ENCODE measurements around the gene MTA3. TPM values are rescaled to one million over a fixed set of nuclear protein-coding genes. Genes with fewer than 3 reads are reported as not detected.

MTA3 gene
- polyA plus RNA-seq, 1 donor from 2014 or later = 11.2 TPM

GRCh38 chr2:42775186-42775585 lies 206.8 kb downstream of the MTA3 start:
- Histone ChIP-seq H3K27me3 (ENCODE audit: insufficient read depth, low read depth, low read length) (no peaks in the 10 kb centered on the region), H3K79me2 (replicated peaks; ENCODE audit: insufficient read depth, low read length) (no peaks in the 10 kb centered on the region), H2AFZ (ENCODE audit: low read depth, low read length) (no peak overlapping the region), H4K20me1 (ENCODE audit: insufficient read depth) (no peaks in the 10 kb centered on the region), H3K4me2 (ENCODE audit: low read length) (no peak overlapping the region), H3F3A (ENCODE audit: insufficient read depth, low read length, poor library complexity, severe bottlenecking) (no peaks in the 10 kb centered on the region), H3K27ac (ENCODE audit: low read length) (no peak overlapping the region), H3K9me3 (ENCODE audit: low read length) (no peaks in the 10 kb centered on the region), H3K4me3 (ENCODE audit: low read length) (no peak overlapping the region), H3K9me2 (ENCODE audit: insufficient read depth, low read length) (no peaks in the 10 kb centered on the region), H3K36me3 (ENCODE audit: insufficient read depth, low read length) (no peaks in the 10 kb centered on the region), H3K9ac (ENCODE audit: low read length) (no peak overlapping the region)
- TF ChIP-seq EP300 (conservative IDR thresholded peaks at IDR 0.05; ENCODE audit: poor library complexity, severe bottlenecking) = no peak
- no peak for TF ChIP-seq POLR2AphosphoS5 (IDR thresholded peaks at IDR 0.05)
- no peak for TF ChIP-seq TAF1 (IDR thresholded peaks at IDR 0.05; ENCODE audit: low read depth)
- TF ChIP-seq MXI1 (conservative IDR thresholded peaks at IDR 0.05; ENCODE audit: poor library complexity, severe bottlenecking) = no peak
- no peak for TF ChIP-seq EZH2 (IDR thresholded peaks at IDR 0.05; ENCODE audit: borderline replicate concordance, insufficient read depth, low read length, poor library complexity, severe bottlenecking)
- no peak for TF ChIP-seq RAD21 (conservative IDR thresholded peaks at IDR 0.05)
- no peak for TF ChIP-seq REST (IDR thresholded peaks at IDR 0.05; ENCODE audit: borderline replicate concordance)

- Histone ChIP-seq H3K4me2 (ENCODE audit: low read length) (no peak overlapping the region), H3K9me2 (ENCODE audit: insufficient read depth, low read length) (no peaks in the 10 kb centered on the region), H3K27ac (ENCODE audit: low read length) (no peak overlapping the region), H3K27me3 (ENCODE audit: insufficient read depth, low read depth, low read length) (no peaks in the 10 kb centered on the region), H3K4me3 (ENCODE audit: low read length) (no peak overlapping the region), H3F3A (ENCODE audit: insufficient read depth, low read length, poor library complexity, severe bottlenecking) (no peaks in the 10 kb centered on the region), H2AFZ (ENCODE audit: low read depth, low read length) (no peak overlapping the region), H3K79me2 (replicated peaks; ENCODE audit: insufficient read depth, low read length) (no peaks in the 10 kb centered on the region), H3K9me3 (ENCODE audit: low read length) (no peaks in the 10 kb centered on the region), H4K20me1 (ENCODE audit: insufficient read depth) (no peaks in the 10 kb centered on the region), H3K9ac (ENCODE audit: low read length) (no peak overlapping the region), H3K36me3 (ENCODE audit: insufficient read depth, low read length) (no peaks in the 10 kb centered on the region)
- TF ChIP-seq MXI1 (conservative IDR thresholded peaks at IDR 0.05; ENCODE audit: poor library complexity, severe bottlenecking) (no peak), EZH2 (IDR thresholded peaks at IDR 0.05; ENCODE audit: borderline replicate concordance, insufficient read depth, low read length, poor library complexity, severe bottlenecking) (no peak), REST (IDR thresholded peaks at IDR 0.05; ENCODE audit: borderline replicate concordance) (no peak), SMC3 (conservative IDR thresholded peaks at IDR 0.05; ENCODE audit: poor library complexity) (no peak), POLR2AphosphoS5 (IDR thresholded peaks at IDR 0.05) (no peak), CTCF (IDR thresholded peaks at IDR 0.05; ENCODE audit: poor library complexity, severe bottlenecking) (no peak), EP300 (conservative IDR thresholded peaks at IDR 0.05; ENCODE audit: poor library complexity, severe bottlenecking) (no peak), RAD21 (conservative IDR thresholded peaks at IDR 0.05) (no peak)
Observed at GRCh38 chr2:42775810-42776209, 207.4 kb downstream of the MTA3 start.

Data from neural cell (in vitro differentiated cells).